Stimulated activated CD8-positive, alpha-beta memory T cell treated with anti-CD3 and anti-CD28 coated beads, Interleukin-4, amount 100 ng/mL, for 1 hour (primary cell): ENCODE measurements around the gene DNASE2B.

Experiments
- DNase-seq, 2 donors: peaks; one replicate each; pipeline ENCODE4 v3.0.0-alpha.2; 2020; ENCODE audit warnings: low read depth in 2 of 2, low spot score in 1 of 2

Gene DNASE2B

GRCh38 chr1:84398175-84399155 is at the start of gene DNASE2B:
Gene DNASE2B, plus strand, starts transcription at chr1:84398484. Its CDS starts 81 bp downstream, at chr1:84398565.
- no peak for DNase-seq

- no peak for DNase-seq
Measured at GRCh38 chr1:84348759-84349158, 49.5 kb upstream of the DNASE2B start.

GRCh38 chr1:84350104-84350503 is 48.2 kb upstream of the DNASE2B start:
- DNase-seq, result no peak

GRCh38 chr1:84350550-84350949 is 47.7 kb upstream of the DNASE2B start:
- no peak for DNase-seq

- no peak for DNase-seq
Measured at GRCh38 chr1:84352298-84353106, 45.8 kb upstream of the DNASE2B start.

- no peak for DNase-seq
Measured at GRCh38 chr1:84353695-84354094, 44.6 kb upstream of the DNASE2B start.

GRCh38 chr1:84355556-84355955 is 42.7 kb upstream of the DNASE2B start:
- no peak for DNase-seq

- DNase-seq, result no peak
Measured at GRCh38 chr1:84356881-84357280, 41.4 kb upstream of the DNASE2B start.

- no peak for DNase-seq
Measured at GRCh38 chr1:84358695-84359094, 39.6 kb upstream of the DNASE2B start.

GRCh38 chr1:84360316-84360715 is 38.0 kb upstream of the DNASE2B start:
- DNase-seq, result no peak

- DNase-seq, result no peak
Measured at GRCh38 chr1:84361796-84362195, 36.5 kb upstream of the DNASE2B start.

- no peak for DNase-seq
Measured at GRCh38 chr1:84363019-84363418, 35.3 kb upstream of the DNASE2B start.

GRCh38 chr1:84363622-84364021 is 34.7 kb upstream of the DNASE2B start:
- no peak for DNase-seq

- DNase-seq, result no peak
Measured at GRCh38 chr1:84365225-84366221, 32.8 kb upstream of the DNASE2B start.

GRCh38 chr1:84366786-84367185 is 31.5 kb upstream of the DNASE2B start:
- no peak for DNase-seq

- no peak for DNase-seq
Measured at GRCh38 chr1:84367219-84367618, 31.1 kb upstream of the DNASE2B start.

GRCh38 chr1:84368441-84368840 is 29.8 kb upstream of the DNASE2B start:
- DNase-seq, result no peak

- DNase-seq, result no peak
Measured at GRCh38 chr1:84370266-84370665, 28.0 kb upstream of the DNASE2B start.

GRCh38 chr1:84370831-84371394 is 27.4 kb upstream of the DNASE2B start:
- DNase-seq, result no peak

GRCh38 chr1:84373436-84374141 is 24.7 kb upstream of the DNASE2B start:
- DNase-seq, result no peak
